ENCODE results near the gene CARMIL1.

DNA sequence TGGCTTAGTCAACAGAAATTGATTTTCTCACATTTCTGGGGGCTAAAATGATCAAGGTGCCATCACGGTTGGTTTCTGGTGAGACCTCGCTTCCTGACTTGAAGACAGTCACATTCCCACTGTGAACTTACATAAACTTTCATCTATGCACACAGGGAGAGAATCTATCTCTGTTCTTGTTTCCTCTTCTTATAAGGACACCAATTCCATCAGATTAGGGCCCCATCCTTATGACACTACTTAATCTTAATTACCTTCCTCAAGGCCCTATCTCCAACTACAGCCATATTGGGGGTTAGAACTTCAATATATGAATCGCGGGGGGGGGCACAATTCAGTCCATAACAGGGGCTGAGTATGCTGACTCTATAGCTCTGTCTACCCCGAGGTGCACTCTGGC, 362.2 kb downstream of the CARMIL1 start:
- no peak for TF ChIP-seq FOXK2 (IDR thresholded peaks at IDR 0.05)
- no peak for TF ChIP-seq TARDBP (IDR thresholded peaks at IDR 0.05)
- TF ChIP-seq, protein P1, sequence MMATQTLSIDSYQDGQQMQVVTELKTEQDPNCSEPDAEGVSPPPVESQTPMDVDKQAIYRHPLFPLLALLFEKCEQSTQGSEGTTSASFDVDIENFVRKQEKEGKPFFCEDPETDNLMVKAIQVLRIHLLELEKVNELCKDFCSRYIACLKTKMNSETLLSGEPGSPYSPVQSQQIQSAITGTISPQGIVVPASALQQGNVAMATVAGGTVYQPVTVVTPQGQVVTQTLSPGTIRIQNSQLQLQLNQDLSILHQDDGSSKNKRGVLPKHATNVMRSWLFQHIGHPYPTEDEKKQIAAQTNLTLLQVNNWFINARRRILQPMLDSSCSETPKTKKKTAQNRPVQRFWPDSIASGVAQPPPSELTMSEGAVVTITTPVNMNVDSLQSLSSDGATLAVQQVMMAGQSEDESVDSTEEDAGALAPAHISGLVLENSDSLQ (IDR thresholded peaks at IDR 0.05) = no peak
- TF ChIP-seq HDGF (IDR thresholded peaks at IDR 0.05; ENCODE audit: borderline replicate concordance) = no peak
- TF ChIP-seq ZNF384 (IDR thresholded peaks at IDR 0.05) = no peak
- TF ChIP-seq SP1 (IDR thresholded peaks at IDR 0.05) = no peak
- TF ChIP-seq NFRKB (IDR thresholded peaks at IDR 0.05) = no peak

Data from HEK293T (cell line).